ENCODE measurements around the gene NR2F1-AS1. TPM values are rescaled to one million over a fixed set of nuclear protein-coding genes. Genes with fewer than 3 reads are reported as not detected.
"Not testable (repeated sequence)": the region's sequence is repeated elsewhere in the genome, so short reads cannot be mapped to it uniquely, and the experiment has no call there.

NR2F1-AS1 gene
- total RNA-seq, 1 donor, result 11.8 TPM

- no peak for TF ChIP-seq CTCF (IDR thresholded peaks at IDR 0.05; ENCODE audit: insufficient read depth, low read length)
- DNase-seq (ENCODE audit: low read depth), result no peak
- H3K4me3 ChIP-seq (ENCODE audit: low read depth, low read length), result no peak overlapping the region
Observed at GRCh38 chr5:93510626-93511380, 70.2 kb downstream of the NR2F1-AS1 start.

GRCh38 chr5:93505553-93505952 lies 75.5 kb downstream of the NR2F1-AS1 start:
- not testable (repeated sequence) for H3K4me3 ChIP-seq (ENCODE audit: low read depth, low read length); DNase-seq (ENCODE audit: low read depth)

GRCh38 chr5:93503598-93504067 lies 77.4 kb downstream of the NR2F1-AS1 start:
- TF ChIP-seq CTCF (IDR thresholded peaks at IDR 0.05; ENCODE audit: insufficient read depth, low read length), result no peak
- no peak overlapping the region for H3K4me3 ChIP-seq (ENCODE audit: low read depth, low read length)
- peak; percentile 86 for DNase-seq (ENCODE audit: low read depth)

- TF ChIP-seq CTCF (IDR thresholded peaks at IDR 0.05; ENCODE audit: insufficient read depth, low read length), result no peak
- H3K4me3 ChIP-seq (ENCODE audit: low read depth, low read length), result no peak overlapping the region
- peak; percentile 7 for DNase-seq (ENCODE audit: low read depth)
Observed at GRCh38 chr5:93497096-93497495, 83.9 kb downstream of the NR2F1-AS1 start.

GRCh38 chr5:93479982-93480509 lies 101.0 kb downstream of the NR2F1-AS1 start:
- no peak for DNase-seq (ENCODE audit: low read depth)
- TF ChIP-seq CTCF (IDR thresholded peaks at IDR 0.05; ENCODE audit: insufficient read depth, low read length), result no peak
- no peak overlapping the region for H3K4me3 ChIP-seq (ENCODE audit: low read depth, low read length)

DNA sequence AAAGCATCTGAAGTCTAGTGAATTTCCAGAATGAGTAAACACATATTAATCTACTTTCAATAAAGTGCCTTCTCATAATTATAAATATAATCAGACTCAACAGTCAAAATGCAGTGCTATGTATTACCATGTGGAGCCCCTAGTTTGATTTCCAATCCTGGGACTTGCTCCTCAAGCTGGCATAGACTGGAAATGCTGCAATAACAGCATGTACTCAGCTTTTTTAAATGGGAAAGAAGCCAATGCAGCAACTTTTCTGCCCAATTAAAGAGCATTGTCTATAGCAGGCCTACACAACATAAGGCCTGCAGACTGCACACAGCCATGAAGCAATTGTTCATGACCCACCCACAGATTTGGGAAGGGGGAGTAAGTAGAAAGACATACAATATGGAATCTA lies 103.2 kb downstream of the NR2F1-AS1 start:
- DNase-seq (ENCODE audit: low read depth), result peak; percentile 6
- no peak overlapping the region for H3K4me3 ChIP-seq (ENCODE audit: low read depth, low read length)
- no peak for TF ChIP-seq CTCF (IDR thresholded peaks at IDR 0.05; ENCODE audit: insufficient read depth, low read length)

GRCh38 chr5:93476251-93476742 lies 104.7 kb downstream of the NR2F1-AS1 start:
- no peak for TF ChIP-seq CTCF (IDR thresholded peaks at IDR 0.05; ENCODE audit: insufficient read depth, low read length)
- no peak overlapping the region for H3K4me3 ChIP-seq (ENCODE audit: low read depth, low read length)
- DNase-seq (ENCODE audit: low read depth), result peak; percentile 55

All from fibroblast of the aortic adventitia (primary cell).